CD4-positive, alpha-beta T cell treated with Interleukin-15 for 1 hour (primary cell): ENCODE results near the gene OR1D5.
A peak's percentile ranks its signal among the peaks of the same experiment; 100 is the strongest.
"Not testable (repeated sequence)": the region's sequence is repeated elsewhere in the genome, so short reads cannot be mapped to it uniquely, and the experiment has no call there.

ENCODE experiments used
- DNase-seq: peaks from one replicate; pipeline ENCODE4 v3.0.0-alpha.2; 2020

OR1D5 gene, protein sequence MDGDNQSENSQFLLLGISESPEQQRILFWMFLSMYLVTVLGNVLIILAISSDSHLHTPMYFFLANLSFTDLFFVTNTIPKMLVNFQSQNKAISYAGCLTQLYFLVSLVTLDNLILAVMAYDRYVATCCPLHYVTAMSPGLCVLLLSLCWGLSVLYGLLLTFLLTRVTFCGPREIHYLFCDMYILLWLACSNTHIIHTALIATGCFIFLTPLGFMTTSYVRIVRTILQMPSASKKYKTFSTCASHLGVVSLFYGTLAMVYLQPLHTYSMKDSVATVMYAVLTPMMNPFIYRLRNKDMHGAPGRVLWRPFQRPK

DNA sequence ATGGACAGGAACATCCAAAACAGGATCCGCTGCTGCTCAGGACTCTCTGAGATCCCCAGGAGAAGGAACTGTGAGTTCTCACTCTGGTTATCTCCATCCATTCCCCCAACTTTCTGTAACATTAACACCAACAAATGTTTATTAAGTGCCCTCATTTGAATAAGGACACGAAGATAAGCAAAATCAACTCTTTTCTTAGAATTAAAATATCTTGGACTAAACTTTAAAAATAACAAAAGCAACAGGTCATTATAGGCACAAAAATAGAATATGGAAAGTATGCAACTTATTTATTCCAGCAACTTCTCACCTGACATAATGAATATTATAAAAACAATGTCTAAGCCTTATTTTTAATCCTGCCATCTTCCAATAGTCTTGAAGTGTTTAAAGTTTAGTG, at the start of gene OR1D5:
Gene OR1D5 (minus strand): TSS at position 101 of the 400 bp plus-strand sequence. CDS start 0 bp downstream, at position 101.
- not testable (repeated sequence) for DNase-seq

DNA sequence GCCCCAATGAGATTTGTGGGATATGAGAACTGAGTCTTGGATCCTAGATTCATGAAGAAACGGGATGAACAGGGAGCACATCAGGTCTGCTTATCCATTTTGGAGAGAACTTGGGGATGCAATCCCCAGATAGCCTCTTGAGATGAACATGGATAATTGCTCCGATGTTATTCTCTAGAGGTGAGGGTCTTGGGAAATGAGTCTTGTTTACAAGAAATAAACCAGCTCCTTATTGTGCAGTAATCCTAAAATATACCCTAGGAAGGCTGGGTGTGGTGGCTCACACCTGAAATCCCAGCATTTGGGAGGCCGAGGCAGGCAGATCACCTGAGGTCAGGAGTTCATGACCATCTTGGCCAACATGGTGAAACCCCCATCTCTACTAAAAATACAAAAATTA, 40.9 kb upstream of the OR1D5 start, which contains the start of gene OR1D2:
Gene OR1D2 (minus strand): TSS at position 101 of the 400 bp plus-strand sequence. CDS start 11,426 bp downstream, outside the sequence.
- DNase-seq, result no peak

DNA sequence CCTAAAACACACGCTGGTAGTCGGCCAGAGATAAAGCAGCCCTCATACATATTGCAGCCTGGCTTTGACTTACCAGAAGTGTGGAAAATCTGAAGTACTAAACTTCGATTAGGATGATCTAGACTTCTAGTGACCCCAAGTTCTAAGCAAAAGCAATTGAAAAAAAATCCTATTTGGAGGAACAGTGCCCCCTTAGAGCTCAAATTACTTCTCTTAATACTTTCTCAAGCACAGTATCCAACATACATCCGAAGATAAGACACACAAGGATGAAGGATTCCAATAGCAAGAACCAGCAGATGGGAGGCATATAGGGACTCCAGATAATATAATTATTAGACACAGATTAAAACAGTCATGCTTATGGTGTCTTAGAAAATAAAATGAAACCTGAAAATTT, 10.4 kb upstream of the OR1D5 start:
- not testable (repeated sequence) for DNase-seq

DNA sequence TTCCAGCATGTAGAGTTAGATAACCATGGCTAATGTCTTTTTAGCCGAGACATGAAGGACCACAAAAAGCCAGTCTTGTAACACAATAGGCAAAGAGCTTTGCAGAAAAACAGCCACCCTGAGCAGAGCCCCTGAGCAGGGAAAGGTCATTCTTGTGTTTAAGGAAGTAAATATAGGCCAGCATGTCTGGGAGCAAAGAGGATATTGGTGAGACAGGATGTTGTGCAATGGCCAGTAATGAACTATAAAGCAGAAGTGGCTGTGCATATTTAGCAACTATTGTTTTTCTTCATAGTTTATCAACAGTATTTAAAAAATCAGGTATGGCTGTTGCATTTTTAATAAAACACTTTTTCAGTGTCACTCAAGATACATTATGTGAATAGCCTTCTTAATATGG, 1.8 kb upstream of the OR1D5 start:
- peak; percentile 38 for DNase-seq

DNA sequence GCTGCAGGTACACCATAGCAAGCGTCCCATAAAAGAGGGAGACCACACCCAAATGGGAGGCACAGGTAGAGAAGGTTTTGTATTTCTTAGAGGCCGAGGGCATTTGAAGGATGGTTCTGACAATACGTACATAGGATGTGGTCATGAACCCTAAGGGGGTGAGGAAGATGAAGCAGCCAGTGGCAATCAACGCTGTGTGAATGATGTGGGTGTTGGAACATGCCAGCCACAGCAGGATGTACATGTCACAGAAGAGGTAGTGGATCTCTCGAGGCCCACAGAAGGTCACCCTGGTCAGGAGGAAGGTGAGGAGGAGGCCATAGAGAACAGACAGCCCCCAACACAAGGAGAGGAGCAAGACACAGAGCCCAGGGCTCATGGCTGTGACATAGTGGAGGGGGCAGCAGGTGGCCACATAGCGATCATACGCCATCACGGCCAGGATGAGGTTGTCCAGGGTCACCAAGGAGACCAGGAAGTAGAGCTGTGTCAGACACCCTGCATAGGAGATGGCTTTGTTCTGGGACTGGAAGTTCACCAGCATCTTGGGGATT, 506 bp downstream of the OR1D5 start:
- not testable (repeated sequence) for DNase-seq

DNA sequence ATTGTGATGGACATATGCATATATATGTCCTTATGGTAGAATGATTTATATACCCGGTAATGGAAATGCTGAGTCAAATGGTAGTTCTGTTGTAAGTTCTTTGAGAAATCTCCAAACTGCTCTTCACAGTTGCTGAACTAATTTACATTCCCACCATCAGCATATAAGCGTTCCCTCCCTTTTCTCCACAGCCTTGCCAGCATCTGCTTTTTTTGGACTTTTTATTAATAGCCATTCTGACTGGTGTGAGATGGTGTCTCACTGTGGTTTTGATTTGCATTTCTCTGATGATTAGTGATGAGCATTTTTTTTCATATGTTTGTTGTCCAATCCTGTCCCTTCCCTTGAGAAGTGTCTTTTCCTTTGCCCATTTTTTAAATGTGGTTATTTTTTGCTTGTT, 8.5 kb downstream of the OR1D5 start:
- not testable (repeated sequence) for DNase-seq

DNA sequence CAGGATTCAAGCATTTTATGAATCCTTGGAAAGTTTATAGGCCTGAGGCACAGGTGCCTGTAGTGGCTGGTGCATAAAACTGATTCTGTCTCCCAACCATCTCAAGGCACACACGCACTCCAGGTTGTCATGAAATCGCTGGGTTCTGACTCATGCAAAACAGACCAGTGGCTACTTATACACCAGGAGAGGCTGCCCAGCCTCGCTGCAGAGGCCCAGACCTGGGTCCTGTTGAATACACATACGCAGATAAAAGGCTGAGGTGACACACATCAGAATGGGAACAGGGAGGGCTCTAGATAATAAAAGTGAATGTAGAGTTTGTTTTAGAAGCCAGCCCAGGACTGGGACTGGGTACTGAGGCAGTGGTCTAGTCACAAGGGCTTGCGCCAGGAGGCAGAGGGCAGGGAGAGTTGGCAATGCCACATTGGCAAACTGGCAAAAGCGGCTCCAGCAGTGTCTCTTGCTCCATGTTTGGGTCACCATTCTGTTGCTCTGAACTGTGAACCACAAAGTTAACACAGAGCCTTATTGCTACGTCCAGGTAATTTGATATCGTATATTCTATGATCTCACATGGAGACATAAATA, 13.6 kb downstream of the OR1D5 start:
- DNase-seq, result no peak

DNA sequence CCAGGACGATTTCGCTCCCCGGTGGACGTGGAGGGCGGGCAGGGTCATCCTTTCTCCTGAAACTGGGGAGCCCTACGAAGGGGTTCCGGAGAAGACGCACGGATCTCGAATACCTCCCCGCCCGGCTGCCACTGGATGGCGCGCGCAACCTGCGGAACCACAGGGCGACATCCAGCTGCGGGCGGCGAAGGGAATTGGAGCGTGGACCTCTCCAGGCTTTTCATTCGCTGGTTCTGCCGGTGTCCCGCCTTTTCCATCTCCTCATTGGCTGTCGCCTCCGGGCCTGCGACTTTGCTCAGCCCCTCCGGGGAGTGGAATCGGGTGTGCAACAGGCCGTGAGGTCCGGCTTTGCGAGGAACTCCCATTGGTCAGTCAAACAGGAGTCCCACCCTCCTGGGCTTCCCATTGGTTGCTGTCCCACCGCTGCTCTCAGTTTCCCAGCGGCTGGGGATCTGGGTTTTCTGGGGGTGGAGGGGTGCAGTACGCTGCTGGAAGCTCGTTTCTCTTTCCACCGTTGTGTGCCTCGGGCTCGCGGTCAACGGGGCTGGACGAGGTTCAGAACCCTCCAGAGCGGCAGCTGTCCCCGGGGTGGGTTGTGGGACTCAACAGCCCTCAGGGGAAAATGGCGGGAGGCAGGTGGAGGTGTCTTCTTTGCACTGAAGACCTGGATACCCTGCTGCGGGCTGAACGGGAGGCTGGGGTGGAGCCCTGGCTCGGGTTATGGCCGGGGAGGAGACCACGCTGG, 14.5 kb downstream of the OR1D5 start:
- DNase-seq, result peak; percentile 96

DNA sequence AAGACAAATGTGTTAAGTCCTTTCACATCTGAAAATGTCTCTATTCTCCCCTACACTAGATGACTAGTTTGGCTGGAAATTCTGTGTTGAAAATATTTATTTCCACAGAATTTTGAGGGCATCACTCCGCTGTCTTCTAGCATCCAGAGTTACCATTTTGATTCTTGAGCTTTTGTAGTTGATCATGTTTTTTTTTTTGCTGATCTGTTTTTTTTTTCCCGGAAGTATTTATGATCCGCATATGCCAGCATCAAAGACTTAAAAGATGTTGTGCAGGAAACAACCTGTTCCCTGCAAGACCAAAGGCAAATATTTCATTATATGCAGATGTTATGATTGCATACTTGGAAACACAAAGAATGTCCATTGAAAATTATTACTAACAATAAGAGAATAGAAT, 16.7 kb downstream of the OR1D5 start:
- no peak for DNase-seq

DNA sequence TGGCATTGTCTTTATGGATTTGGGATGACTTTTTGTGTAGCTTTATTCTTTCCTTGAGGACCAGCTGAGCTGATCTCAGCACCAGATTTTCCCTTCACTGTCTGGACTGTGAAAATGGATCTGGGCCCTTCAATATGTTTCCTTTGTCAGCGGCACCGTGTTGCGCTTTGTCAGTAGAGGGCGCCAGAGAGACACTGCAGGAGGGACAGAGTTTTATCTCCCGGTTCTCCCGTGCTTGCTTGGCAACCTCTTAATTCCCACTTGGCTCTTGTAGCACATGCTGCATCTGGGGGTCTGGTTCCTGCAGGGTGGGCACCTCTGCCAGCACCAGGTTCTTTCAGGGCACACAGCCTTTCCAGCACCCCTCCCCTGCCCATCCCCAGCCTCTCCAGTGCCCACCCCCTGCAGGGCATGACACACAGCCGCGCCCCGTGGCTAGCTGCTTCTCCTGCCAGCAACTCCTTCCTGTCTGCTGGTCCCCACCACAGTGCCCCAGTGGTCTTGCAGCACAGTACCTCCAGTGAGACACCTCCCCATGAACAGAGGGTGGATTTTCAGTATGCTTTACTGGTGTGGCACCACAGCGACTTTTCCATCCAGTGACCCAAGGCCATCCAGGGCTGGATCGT, 19.6 kb downstream of the OR1D5 start:
- DNase-seq, result no peak

DNA sequence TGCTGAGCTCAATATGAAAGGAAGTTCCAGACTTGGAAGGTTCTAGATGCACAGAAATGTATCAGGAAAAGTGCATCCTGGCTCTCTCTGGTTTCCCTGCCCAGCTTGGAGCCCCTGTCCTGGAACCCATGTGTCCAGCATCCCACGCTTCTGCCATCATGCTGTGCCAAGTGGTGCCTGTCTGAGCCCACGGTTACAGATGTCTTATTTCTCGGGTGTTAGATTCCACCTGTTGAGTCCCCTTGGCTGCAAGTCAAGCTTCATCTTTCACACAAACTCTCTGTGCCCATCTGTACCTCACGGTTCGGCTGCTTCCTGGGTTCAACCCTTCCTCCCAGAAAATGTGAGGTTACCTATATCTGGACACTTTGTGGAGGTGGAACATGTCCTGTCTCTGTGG, 22.5 kb downstream of the OR1D5 start:
- DNase-seq, result no peak

DNA sequence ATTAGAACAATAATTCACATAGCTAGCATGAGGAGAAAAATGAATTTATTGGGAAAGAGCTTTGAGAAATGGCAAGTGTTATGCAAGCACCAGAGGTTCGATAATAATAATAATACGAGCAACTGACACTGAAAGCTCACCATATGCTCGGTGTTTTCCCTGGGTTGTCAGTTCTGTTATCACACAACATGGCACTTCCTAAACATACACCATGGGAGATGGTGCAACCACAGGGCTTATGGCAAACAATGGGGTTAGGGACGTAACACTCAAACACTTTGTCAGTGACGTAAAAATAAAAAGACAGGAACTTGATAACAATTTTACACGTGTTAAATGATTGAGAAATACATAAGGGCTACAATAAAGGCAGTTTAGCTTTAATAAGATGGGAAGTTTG, 23.7 kb downstream of the OR1D5 start:
- peak; percentile 53 for DNase-seq

DNA sequence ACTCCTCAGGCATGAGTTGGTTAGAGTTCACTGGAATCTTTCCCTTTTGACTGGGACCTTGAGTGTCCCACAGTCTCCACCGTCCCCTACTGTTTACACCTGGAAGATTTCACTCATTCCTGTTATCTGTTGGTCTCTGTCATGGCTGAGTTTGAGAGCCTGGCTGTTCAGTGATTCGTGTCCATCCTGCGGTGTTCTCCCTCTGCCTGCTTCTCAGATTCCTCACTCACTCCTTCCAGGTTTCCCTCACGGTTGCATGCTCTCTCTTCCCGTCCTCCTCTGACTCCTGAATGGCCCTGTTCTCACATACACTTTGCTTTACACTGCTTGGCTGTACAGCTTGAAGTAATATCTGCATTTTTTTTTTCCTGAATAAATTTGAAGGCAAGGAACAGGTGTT, 24.5 kb downstream of the OR1D5 start:
- DNase-seq, result no peak

DNA sequence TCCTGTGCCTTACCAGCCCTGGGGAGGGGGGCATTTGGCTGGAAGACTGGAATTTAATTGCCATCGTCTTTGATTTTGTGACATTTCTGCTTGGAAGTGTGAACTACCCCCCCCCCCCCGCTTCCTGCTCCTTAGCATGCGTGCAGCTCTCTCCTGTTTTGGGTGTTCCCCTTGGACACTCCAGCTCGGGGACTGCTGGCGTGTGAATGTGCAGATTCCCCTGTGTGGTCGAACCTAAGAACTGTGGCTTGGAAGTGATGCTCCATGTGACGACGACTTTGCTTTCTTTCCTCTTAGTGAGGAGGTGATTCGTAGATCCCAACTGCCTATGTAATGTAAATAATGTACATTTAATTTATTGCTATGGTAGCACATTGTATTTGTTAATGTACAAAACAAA, 26.1 kb downstream of the OR1D5 start:
- no peak for DNase-seq

DNA sequence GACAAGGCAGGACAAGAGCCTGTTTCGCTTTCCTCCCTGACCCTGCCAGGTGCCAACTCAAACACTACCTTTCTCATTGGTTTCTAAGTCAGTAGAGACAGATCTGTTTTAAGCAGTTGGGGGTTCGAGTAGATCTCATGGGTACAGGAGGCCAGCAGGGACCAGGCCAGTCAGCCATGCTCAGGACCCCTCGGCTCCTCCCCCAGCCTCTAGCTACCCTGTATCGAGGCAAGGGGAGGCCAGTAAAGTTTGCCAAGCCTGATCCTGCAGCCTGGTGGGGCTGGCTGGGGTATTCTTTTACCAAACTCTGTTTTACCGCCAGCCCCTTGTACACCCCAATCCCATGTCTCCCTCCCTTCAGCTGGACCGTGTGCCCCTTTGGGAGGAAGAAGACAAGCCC, 26.6 kb downstream of the OR1D5 start:
- DNase-seq, result no peak

DNA sequence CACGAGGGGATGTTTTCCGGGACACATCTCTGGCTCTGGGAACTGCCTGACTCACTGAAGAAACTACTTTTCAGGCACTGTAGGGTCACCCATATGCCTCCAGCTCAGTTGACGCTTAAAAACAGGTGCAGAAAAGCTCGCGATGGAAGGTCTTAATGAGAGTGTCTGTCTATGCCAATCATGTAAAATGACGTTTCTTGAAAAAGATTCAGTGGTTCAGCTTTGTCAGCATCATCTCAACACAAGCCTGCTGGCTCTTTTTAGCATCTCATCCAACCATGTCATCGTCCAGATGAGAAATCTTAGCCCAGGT, 27.5 kb downstream of the OR1D5 start:
- DNase-seq, result no peak

DNA sequence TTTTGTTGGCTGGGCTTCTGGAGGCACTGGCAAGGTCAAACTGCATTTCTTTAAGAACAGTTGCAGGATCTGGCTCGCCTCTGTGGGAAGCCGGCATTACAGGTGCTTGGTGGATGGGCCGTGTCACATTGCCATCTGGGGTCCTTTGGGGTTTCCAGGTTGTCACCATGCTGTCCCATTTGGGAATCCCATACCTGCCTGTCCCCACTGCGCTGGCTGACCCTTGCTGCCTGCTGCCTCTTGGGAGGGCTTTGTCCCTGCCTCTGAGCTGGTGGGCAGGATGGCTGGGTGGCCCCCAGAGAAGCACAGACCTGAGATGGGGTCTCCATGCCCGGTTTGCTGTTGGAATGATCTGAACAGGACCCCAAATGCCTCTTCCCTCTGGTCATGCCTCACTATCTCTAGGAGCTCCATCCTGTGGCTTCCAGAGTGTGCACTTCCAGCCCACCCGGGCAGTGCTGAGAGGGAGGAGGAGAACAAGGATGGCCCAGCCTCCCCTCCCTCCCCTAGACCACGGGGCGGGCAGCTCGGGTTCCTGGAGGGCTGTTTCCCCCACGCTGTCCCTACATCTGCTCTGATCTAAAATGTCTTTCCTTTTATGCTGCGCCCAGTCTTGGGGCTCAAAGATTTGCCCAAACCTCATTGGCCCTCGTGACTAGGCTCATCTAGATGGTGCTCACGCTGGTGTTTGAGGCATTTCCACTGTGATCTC, 28.0 kb downstream of the OR1D5 start:
- no peak for DNase-seq

DNA sequence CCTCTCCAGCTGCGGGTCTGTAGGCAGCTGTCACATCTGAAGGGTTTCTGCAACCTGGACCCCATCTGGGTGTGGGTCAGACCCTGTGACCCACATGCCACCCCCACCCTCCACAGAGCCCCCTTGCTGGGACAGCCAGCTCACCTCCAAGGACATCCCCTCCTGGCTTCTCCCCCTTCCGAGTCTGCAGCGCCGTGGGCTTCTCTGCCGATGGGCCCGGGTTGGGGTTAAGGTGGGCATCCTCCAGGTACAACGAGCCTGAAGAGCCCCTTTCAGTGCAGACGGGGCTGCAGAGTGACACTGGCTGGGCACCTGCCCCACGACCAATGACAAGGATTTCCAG, 28.9 kb downstream of the OR1D5 start:
- DNase-seq, result no peak

DNA sequence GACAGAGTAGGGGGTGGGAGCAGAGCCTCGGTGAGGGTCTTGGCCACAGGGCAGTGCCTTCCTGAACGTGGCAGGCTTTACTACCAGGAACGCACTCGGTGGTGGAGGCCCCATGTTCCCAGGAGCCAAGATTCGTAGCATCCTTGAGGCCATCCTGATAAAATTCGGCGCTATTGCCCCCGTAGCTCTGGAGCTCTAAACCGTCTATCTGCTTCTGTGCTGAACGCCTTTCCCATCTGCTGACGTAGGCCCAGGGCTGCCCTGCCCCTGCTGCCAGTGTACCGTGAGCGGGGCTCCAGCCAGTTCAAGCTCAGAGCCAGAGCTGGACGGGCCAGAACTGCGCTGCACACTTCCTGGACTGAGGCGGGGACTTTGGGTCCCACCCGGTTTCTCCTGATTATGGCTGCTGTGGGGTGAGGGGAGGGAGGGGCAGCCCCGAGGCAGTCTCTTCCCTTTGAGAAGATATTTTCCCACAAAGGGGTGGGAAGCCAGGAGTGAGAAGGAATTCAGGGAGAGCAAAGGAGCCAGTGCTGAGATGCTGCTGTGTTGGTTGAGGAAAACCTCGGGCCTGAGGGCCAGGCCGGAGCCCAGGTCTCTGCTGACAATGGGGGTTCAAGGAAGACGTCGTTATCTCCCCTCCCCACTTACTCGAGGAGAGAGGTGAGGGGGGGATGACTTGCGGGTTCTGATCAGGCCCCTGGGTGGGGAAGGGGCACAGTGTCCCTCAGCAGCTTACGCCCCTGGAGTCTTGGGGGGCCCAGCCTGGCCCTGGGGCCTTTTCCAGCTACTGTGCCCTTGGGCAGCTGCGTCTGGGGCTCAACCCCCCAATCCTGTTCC, 29.4 kb downstream of the OR1D5 start:
- no peak for DNase-seq

DNA sequence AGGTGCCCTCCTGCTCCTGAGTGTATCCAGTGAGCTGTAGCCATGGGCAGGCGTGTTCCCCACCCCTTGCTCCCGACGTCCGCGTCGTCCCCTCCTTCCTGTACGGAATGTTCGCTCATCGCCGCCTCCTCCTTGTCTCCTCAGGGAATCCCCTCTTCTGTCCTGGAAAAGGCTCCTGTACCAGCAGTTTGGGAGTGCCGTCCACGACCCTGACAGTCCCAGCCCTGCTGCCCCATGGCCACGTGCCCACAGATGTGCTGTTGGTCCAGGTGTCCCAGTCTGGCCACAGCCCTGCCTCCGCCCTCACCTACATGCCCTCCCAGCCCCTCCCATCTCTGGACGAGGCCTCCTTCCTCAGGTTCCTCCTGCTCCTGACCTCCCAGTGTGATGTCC, 30.2 kb downstream of the OR1D5 start:
- no peak for DNase-seq

DNA sequence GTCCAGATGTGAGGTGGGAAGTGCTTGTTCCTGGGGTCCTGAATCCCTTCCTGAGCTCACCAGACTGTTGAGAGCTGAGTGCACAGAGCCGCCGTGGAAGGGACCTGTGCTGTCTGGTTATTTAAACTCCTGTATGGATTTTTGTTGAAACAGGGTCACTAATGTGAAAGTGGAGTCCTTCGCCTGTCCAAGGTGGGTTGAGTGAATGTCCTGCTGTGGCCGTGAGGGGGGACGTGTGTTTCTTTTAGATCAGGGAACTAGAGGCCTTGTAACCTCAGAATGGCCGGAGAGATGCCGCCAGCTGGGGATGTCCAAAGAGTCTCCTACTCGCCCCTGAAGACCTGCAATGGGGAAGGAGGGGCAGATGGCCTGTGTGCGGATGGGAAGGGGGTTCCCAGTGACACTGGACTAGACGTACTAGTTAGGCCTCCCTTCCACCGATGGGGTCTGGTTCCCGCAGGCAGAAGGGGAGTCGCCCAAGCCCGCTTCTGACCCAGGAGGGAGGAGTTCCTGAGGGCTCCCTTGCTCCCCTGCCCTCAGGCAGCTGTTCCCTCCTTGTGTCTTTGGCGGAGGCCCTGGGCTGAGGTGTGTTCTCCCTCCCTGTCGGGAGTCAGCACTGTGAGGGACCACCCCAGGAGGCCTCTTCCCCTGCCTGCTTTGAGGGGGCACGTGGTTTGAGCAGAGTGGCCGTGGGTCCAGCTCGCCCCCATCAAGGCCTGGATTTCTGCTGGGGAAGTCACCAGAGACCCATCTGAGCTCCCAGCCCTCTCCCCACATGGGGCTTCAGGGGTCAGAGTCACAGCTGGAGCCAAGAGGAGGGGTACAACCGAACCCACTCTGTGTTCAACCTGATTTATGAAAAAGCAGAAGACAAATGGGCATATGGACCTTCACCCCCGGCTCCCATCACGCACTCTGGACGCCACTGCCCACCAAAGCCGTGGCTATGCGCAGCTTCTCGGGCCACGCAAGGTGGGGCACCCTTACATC, 30.9 kb downstream of the OR1D5 start:
- no peak for DNase-seq
